GM23338 (cell line): ENCODE measurements around the gene SYT2. TPM values are rescaled to one million over a fixed set of nuclear protein-coding genes. Genes with fewer than 3 reads are reported as not detected.

Experiments
- ATAC-seq: fragments of 200-7000 bp; cut with Tn5 transposase; 3 replicates; pipeline ENCODE4 v1.9.1; 2020
- DNase-seq: peaks from one replicate; pipeline ENCODE4 v3.0.0-alpha.2; 2015; ENCODE audit warnings: low spot score
- H2AFZ ChIP-seq: fragments of 200-600 bp; sonication (generic); 2 replicates; pipeline ENCODE4 v1.8.0; 2016; ENCODE audit warnings: antibody characterized with exemption, mild to moderate bottlenecking, moderate library complexity
- H3F3A ChIP-seq: fragments of 200-600 bp; sonication (generic); replicated peaks from 2 replicates; pipeline ENCODE4 v1.8.0; 2017; ENCODE audit warnings: antibody characterized with exemption, mixed run types, low read depth
- H3K27ac ChIP-seq: fragments of 200-600 bp; sonication (generic); 2 replicates; pipeline ENCODE4 v1.6.1; 2016; ENCODE audit warnings: low read depth
- H3K27me3 ChIP-seq: fragments of 200-600 bp; sonication (generic); 2 replicates; pipeline ENCODE4 v1.8.0; 2016; ENCODE audit warnings: mild to moderate bottlenecking, mixed run types, moderate library complexity; ENCODE audit not compliant: insufficient read depth
- H3K36me3 ChIP-seq: fragments of 200-600 bp; sonication (generic); 2 replicates; pipeline ENCODE4 v1.8.0; 2016; ENCODE audit warnings: mild to moderate bottlenecking; ENCODE audit not compliant: insufficient read depth
- H3K4me1 ChIP-seq: fragments of 200-600 bp; sonication (generic); 2 replicates; pipeline ENCODE4 v1.8.0; 2016; ENCODE audit warnings: mild to moderate bottlenecking, moderate library complexity; ENCODE audit not compliant: insufficient read depth
- H3K4me2 ChIP-seq: fragments of 200-600 bp; sonication (generic); 2 replicates; pipeline ENCODE4 v1.7.1; 2017; ENCODE audit warnings: mixed run types
- H3K4me3 ChIP-seq: fragments of 200-600 bp; sonication (generic); 2 replicates; pipeline ENCODE4 v1.6.1; 2016; ENCODE audit warnings: mixed run types
- H3K79me2 ChIP-seq: fragments of 200-600 bp; sonication (generic); replicated peaks from 2 replicates; pipeline ENCODE4 v1.8.0; 2017; ENCODE audit warnings: mild to moderate bottlenecking; ENCODE audit not compliant: insufficient read depth
- H3K9me2 ChIP-seq: fragments of 200-600 bp; sonication (generic); 2 replicates; pipeline ENCODE4 v1.8.0; 2017; ENCODE audit not compliant: insufficient read depth
- H4K20me1 ChIP-seq: fragments of 200-600 bp; sonication (generic); replicated peaks from 2 replicates; pipeline ENCODE4 v1.8.0; 2017; ENCODE audit warnings: mild to moderate bottlenecking; ENCODE audit not compliant: insufficient read depth
- H3K27ac Mint-ChIP-seq: 2 replicates; pipeline ENCODE4 v1.8.0; 2020; ENCODE audit warnings: inconsistent platforms, mild to moderate bottlenecking, moderate library complexity, mixed read lengths
- H3K27me3 Mint-ChIP-seq: 3 replicates; pipeline ENCODE4 v1.8.0; 2022; ENCODE audit warnings: low read depth, mild to moderate bottlenecking, moderate library complexity, mixed read lengths, inconsistent platforms; ENCODE audit not compliant: insufficient read depth, poor library complexity
- H3K36me3 Mint-ChIP-seq: 3 replicates; pipeline ENCODE4 v1.8.0; 2021; ENCODE audit warnings: low read depth, mild to moderate bottlenecking, inconsistent platforms, moderate library complexity, mixed read lengths
- H3K4me1 Mint-ChIP-seq: 3 replicates; pipeline ENCODE4 v1.8.0; 2020; ENCODE audit warnings: mild to moderate bottlenecking, inconsistent platforms, mixed read lengths
- H3K4me3 Mint-ChIP-seq: 3 replicates; pipeline ENCODE4 v1.8.0; 2021; ENCODE audit warnings: moderate library complexity, mild to moderate bottlenecking, inconsistent platforms, mixed read lengths
- H3K9me3 Mint-ChIP-seq: 3 replicates; pipeline ENCODE4 v1.8.0; 2020; ENCODE audit warnings: moderate library complexity, mild to moderate bottlenecking, inconsistent platforms, mixed read lengths
- CREB1 ChIP-seq: fragments of 250-450 bp; sonication (Bioruptor Pico); IDR thresholded peaks from 2 replicates; pipeline ENCODE4 v1.5.0; 2020; ENCODE audit warnings: low read depth, mild to moderate bottlenecking, moderate library complexity
- CTCF ChIP-seq, 2 experiments: fragments of 200-600 bp in 1 of 2; sonication (generic) in 1 of 2; conservative IDR thresholded peaks; 2 replicates each; pipeline versions ENCODE4 v1.5.1 to v1.6.1; 2016 to 2017; ENCODE audit warnings: antibody characterized with exemption in 2 of 2, low read depth in 2 of 2, mild to moderate bottlenecking in 2 of 2, moderate library complexity in 1 of 2
- ETS1 ChIP-seq: IDR thresholded peaks from 2 replicates; pipeline ENCODE4 v1.6.1; 2016; ENCODE audit warnings: antibody characterized with exemption
- EZH2 ChIP-seq: fragments of 200-600 bp; sonication (generic); IDR thresholded peaks from one replicate; pipeline ENCODE4 v1.8.0; 2017; ENCODE audit warnings: antibody characterized with exemption, mild to moderate bottlenecking, low read depth; ENCODE audit not compliant: unreplicated experiment
- EZH2phosphoT487 ChIP-seq: fragments of 200-600 bp; sonication (generic); IDR thresholded peaks from one replicate; pipeline ENCODE4 v1.8.1; 2018; ENCODE audit warnings: antibody characterized with exemption; ENCODE audit not compliant: unreplicated experiment
- JUNB ChIP-seq: IDR thresholded peaks from one replicate; pipeline ENCODE4 v1.6.1; 2016; ENCODE audit warnings: antibody characterized with exemption; ENCODE audit not compliant: unreplicated experiment
- NANOG ChIP-seq: IDR thresholded peaks from 2 replicates; pipeline ENCODE4 v1.6.1; 2016; ENCODE audit warnings: antibody characterized with exemption, borderline replicate concordance
- POLR2AphosphoS5 ChIP-seq: IDR thresholded peaks from 2 replicates; pipeline ENCODE4 v1.6.1; 2016; ENCODE audit warnings: antibody characterized with exemption, low read depth
- REST ChIP-seq: IDR thresholded peaks from one replicate; pipeline ENCODE4 v1.6.1; 2018; ENCODE audit warnings: antibody characterized with exemption; ENCODE audit not compliant: unreplicated experiment
- STAT1 ChIP-seq: IDR thresholded peaks from one replicate; pipeline ENCODE4 v1.6.1; 2016; ENCODE audit warnings: antibody characterized with exemption; ENCODE audit not compliant: unreplicated experiment
- ZNF114 ChIP-seq: fragments of 250-450 bp; sonication (Bioruptor Pico); IDR thresholded peaks from 2 replicates; pipeline ENCODE4 v1.5.0; 2020; ENCODE audit warnings: mild to moderate bottlenecking, moderate library complexity
- ZNF331 ChIP-seq: fragments of 250-450 bp; sonication (Bioruptor Pico); IDR thresholded peaks from 2 replicates; pipeline ENCODE4 v1.5.0; 2020; ENCODE audit warnings: low read depth, mild to moderate bottlenecking, moderate library complexity
- ZNF462 ChIP-seq: fragments of 250-450 bp; sonication (Bioruptor Pico); IDR thresholded peaks from 2 replicates; pipeline ENCODE4 v1.5.0; 2020; ENCODE audit warnings: mild to moderate bottlenecking, moderate library complexity
- polyA plus RNA-seq: library from polyadenylated mRNA; unstranded; fragments of >200 nt; fragmentation: Nextera tagmentation; extraction: Ambion mirVana; gene quantifications from 2 replicates; pipeline ENCODE4 v1.2.1, GENCODE V29; 2016
- total RNA-seq: library from RNA; depleted of rRNA; stranded (reverse); fragments of >200 nt; shearing (Covaris generic); gene quantifications from 2 replicates; pipeline ENCODE4 v1.2.3, GENCODE V29; 2014

Gene SYT2
- total and polyA plus RNA-seq, 2 experiments from 2014 or later = 2.4 to 12.5 TPM

GRCh38 chr1:202708456-202709275 lies 1.6 kb downstream of the SYT2 start:
- H3K4me1 Mint-ChIP-seq = peaks cover 59% of the 10 kb centered on the region
- H3K79me2 ChIP-seq = peaks cover 4% of the 10 kb centered on the region; the same call in 1 of the 2 replicates
- H3K36me3 ChIP-seq = no peaks in the 10 kb centered on the region
- ATAC-seq (no peak), DNase-seq (no peak)
- H3K4me2 ChIP-seq = peak overlapping the region; percentile 91
- peaks cover 48% of the 10 kb centered on the region for H3K4me1 ChIP-seq
- no peaks in the 10 kb centered on the region for H3K9me2 ChIP-seq
- H3K4me3 Mint-ChIP-seq = peak overlapping the region; percentile 80
- H4K20me1 ChIP-seq = peaks cover 9% of the 10 kb centered on the region; the same call in 1 of the 2 replicates
- H3K27ac Mint-ChIP-seq = no peak overlapping the region
- H3K4me3 ChIP-seq = peak overlapping the region; percentile 97
- H3K9me3 Mint-ChIP-seq = no peaks in the 10 kb centered on the region
- H3K27me3 ChIP-seq = peaks cover 31% of the 10 kb centered on the region
- TF ChIP-seq EZH2phosphoT487 = no peak
- TF ChIP-seq STAT1 = no peak
- TF ChIP-seq REST = no peak
- TF ChIP-seq POLR2AphosphoS5 = no peak
- TF ChIP-seq EZH2 = no peak
- no peak for TF ChIP-seq CTCF (conservative IDR thresholded peaks at IDR 0.05; ENCODE audit: low read depth in 2 of 2)
- TF ChIP-seq ZNF462 (CRISPR knock-in tag) = no peak
- TF ChIP-seq JUNB = no peak
- TF ChIP-seq ZNF114 (CRISPR knock-in tag) = no peak
- TF ChIP-seq CREB1 (CRISPR knock-in tag) = no peak
- TF ChIP-seq ETS1 = no peak
- TF ChIP-seq NANOG = no peak
- no peak for TF ChIP-seq ZNF331 (CRISPR knock-in tag)
- no peak overlapping the region for H2AFZ ChIP-seq
- H3F3A ChIP-seq = 0 out of 2 replicates have a peak, but pooled peaks cover 8% of the 10 kb centered on the region
- H3K27me3 Mint-ChIP-seq = peaks cover 20% of the 10 kb centered on the region
- H3K36me3 Mint-ChIP-seq = no peaks in the 10 kb centered on the region
- H3K27ac ChIP-seq = no peak overlapping the region
